Stimulated activated CD8-positive, alpha-beta memory T cell treated with anti-CD3 and anti-CD28 coated beads, Interleukin-15, amount 100 ng/mL, for 1 hour (primary cell): ENCODE results near the gene SETX.
"Not testable (repeated sequence)": the region's sequence is repeated elsewhere in the genome, so short reads cannot be mapped to it uniquely, and the experiment has no call there.

Source experiments
- DNase-seq: peaks from one replicate; pipeline ENCODE4 v3.0.0-alpha.2; 2020; ENCODE audit warnings: low read depth

The SETX gene, protein sequence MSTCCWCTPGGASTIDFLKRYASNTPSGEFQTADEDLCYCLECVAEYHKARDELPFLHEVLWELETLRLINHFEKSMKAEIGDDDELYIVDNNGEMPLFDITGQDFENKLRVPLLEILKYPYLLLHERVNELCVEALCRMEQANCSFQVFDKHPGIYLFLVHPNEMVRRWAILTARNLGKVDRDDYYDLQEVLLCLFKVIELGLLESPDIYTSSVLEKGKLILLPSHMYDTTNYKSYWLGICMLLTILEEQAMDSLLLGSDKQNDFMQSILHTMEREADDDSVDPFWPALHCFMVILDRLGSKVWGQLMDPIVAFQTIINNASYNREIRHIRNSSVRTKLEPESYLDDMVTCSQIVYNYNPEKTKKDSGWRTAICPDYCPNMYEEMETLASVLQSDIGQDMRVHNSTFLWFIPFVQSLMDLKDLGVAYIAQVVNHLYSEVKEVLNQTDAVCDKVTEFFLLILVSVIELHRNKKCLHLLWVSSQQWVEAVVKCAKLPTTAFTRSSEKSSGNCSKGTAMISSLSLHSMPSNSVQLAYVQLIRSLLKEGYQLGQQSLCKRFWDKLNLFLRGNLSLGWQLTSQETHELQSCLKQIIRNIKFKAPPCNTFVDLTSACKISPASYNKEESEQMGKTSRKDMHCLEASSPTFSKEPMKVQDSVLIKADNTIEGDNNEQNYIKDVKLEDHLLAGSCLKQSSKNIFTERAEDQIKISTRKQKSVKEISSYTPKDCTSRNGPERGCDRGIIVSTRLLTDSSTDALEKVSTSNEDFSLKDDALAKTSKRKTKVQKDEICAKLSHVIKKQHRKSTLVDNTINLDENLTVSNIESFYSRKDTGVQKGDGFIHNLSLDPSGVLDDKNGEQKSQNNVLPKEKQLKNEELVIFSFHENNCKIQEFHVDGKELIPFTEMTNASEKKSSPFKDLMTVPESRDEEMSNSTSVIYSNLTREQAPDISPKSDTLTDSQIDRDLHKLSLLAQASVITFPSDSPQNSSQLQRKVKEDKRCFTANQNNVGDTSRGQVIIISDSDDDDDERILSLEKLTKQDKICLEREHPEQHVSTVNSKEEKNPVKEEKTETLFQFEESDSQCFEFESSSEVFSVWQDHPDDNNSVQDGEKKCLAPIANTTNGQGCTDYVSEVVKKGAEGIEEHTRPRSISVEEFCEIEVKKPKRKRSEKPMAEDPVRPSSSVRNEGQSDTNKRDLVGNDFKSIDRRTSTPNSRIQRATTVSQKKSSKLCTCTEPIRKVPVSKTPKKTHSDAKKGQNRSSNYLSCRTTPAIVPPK (N-terminal part only)

DNA sequence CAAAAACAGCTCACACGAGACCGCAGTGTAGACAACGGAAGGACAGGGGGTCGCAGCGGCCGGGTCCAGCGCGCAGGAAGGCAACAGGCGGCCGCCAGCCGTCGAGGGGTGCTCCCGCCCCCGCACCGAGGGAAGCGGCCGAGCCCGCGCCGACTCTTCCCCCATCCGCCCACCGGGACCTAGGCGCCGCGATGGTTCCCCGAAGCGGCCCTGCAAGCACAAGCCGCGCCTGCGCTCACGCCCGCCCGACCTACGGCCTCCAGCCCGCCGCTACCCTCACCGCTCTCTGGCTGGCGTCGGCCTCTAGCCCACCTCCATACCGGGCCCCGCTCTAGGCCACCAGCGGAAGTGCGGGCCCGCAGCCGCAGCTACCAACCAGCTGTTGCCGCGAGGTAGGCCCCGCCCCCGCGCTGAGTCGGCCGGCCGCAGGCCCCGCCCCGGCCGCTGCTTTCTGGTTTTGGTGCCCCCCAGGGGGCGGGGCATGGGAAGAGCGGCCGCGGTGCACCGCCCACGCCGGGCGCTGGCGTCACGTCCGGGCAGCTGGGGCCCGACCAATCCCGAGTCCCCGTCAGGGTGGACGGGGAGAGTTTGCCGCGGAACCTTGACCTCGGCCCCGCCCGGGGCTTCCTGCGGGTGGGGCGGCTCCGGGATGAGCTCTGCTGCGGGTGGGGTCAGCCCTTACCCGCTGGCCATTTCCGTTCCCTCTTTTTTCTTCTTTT lies at the start of gene SETX:
Gene SETX, minus strand, starts transcription at position 350 of the 719 bp plus-strand sequence. CDS start 5,558 bp downstream, outside the sequence.
- DNase-seq, result peak; percentile 89

DNA sequence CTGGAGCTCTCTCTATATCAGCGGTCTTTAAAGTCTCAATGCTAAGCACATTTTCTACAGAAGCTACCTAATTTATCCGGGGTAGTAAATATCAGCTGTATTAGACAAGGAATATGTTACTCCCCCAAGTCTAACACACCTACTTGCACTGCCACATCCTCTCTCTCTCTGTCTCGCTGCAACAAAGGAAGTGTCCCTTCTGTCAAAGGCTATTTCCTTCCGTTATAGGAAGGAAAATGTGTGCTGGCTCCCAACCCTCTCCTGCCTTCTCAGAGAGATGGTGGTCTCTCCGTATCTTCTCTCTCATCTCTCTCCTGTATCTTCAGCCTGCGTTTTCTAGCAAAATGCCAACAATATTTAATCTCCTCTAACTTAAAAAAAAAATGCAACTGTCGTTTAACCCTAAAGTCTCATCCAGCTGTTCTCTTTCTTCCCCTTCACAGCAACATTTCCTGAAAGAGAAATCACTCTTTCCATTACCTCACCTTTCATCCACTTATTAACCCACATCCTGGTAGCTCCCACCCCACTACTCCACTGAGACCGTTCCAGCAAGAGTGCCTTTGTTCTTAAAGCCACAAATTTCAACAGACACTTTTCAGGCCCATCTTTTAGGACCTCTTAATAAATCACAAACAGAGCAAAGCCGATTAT lies 49.6 kb upstream of the SETX start:
- no peak for DNase-seq

DNA sequence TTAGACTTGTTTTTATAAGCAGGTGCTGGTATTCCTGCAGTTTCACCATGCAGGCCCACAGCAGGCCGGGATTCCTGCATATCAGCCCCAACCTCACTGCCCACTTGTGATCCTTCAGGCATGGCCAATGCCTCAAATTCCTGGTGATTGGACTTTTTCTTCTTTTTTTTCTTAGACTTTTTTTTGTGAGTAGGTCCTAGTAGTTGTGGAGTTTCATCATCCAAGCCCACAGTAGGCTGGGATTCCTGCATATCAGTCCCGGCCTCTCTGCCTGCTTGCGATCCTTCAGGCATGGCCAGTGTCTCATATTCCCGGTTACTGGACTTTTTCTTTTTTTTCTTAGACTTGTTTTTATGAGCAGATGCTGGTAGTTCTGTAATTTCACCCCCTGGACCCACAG lies 47.0 kb upstream of the SETX start:
- DNase-seq, result no peak

DNA sequence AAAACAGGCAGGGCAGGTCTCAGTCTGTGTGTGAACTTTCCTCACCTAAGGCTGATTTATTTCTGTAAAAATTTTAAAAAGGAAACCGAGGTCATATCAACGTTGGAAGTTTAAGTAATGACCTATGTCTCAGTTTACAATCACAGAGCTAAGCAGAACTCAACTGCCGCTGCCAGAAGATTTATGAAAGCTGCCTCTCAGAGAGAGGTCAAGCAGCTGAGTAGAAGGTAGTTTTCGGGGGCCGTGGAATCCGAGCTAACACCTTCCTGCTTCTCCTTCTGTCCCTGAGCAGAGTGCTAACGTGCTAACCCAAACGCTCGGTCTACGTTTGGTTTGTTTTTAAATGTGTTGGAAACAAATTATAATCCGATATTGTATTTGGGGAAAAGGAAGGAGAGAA lies 40.8 kb upstream of the SETX start:
- DNase-seq, result no peak

DNA sequence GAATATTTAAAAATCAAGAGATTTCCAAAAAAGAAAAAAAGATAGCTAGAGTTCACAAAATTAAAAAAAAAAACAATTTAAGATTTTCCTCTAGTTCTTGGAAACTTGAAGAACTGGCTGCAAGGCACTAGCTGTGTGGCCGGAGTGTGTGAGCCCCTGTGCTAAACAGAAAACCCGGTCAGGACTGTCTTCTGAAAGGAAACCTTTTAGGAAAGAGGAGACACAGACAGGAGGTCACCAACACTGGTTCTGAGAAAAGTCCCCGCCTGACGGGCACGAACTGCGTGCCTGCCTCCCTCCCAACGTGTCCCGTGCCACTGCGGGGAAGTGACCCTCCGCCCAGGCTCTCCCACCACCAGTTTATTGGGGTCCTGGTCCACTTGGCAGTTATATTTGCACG lies 36.7 kb upstream of the SETX start:
- no peak for DNase-seq

DNA sequence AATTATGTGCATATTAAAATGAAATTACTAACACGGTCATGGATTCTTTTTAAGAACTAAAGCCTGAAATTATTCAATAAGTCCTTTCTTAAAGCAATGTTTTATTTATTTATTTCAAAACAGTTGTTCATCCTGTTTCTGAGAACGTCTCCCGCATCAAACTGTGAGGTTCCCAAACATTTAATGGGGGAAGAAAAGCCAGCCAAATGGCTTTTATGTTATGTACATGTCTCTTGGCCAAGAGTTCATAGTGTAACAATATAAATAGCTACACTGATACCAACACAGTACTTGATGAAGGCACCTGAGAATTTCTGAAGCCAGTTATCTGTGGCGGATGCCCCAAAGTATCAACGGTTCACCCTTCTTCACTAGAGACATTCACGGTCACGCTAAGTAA lies 36.2 kb upstream of the SETX start:
- DNase-seq, result no peak

DNA sequence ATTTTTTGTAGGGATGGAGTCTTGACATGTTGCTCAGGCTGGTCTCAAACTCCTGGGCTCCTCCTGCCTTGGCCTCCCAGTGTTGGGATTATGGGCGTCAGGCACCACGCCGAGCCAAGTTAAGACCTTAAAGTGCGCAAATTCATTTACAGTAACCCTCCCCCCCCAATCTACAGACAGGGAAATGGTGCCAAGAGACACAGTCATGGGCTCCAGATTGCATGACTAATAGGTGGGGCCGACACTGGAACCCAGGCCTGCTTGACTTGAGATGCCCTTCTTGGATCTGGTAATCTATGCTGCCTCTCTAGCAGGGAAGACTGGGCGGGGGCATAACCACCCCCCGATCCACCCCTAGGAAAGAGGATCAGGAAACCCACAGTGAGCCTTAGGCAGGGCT lies 32.3 kb upstream of the SETX start:
- DNase-seq, result no peak

DNA sequence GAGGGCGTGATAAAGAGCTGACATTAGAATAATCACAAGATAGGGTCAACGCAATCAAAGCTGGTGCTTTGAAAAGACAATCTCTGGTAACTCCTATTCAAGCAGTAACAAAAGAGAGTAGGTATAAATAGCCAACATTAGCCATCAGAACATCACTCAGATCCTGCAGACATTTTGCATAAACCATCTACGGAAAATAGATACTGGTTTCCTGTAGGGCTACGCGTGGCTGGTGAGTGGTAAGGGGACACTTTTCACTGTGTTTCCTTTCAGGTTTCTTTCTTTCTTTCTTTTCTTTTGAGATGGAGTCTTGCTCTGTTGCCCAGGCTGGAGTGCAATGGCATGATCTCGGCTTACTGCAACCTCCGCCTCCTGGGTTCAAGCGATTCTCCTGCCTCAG lies 29.6 kb upstream of the SETX start:
- no peak for DNase-seq

DNA sequence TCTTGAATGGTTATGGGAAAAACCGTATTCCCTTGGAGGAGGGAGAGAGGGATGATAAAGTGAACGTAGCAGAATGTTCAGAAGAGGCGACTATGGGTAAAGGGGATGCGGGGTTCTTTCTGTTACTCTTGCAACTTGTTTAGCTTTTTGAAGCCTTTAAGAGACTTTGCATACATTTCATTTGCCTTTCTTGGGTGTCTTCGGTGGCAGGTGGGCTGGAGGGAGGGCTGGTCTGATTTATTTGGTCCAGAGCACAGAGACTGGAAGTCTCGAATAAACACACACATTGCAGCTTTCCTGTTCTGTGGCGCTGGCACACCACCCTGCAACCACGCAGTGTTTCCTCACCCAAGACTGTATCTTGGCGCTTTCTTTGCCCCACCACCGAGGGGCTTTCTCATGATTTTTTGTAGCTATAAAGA lies 28.7 kb upstream of the SETX start:
- DNase-seq, result no peak

DNA sequence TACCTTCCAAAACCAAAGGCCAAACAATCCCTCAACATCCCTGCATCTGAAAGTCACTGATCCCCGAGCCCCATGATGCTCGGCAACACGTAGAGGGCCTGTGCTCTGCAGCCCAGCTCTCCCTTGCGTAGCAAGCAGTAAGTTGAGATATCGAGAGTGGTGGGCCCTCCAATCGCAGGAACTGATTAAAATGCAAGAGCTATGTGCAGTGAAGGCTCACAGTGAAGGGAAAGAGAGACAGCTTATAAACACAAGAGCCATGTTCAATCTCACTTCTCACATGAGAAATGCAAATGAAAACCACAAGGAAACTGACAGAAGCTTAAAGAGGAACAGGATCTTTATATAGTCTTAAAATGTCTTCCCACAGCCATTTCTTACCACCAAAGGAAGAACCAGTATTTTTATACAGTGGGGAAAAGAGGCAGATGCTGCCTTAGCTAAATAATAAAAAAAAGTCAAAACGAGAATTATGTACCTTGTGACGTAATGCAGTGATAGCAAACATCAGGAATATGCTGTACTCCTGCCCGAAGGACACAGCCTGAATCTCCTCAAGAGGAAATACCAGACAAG lies 27.3 kb upstream of the SETX start:
- no peak for DNase-seq

DNA sequence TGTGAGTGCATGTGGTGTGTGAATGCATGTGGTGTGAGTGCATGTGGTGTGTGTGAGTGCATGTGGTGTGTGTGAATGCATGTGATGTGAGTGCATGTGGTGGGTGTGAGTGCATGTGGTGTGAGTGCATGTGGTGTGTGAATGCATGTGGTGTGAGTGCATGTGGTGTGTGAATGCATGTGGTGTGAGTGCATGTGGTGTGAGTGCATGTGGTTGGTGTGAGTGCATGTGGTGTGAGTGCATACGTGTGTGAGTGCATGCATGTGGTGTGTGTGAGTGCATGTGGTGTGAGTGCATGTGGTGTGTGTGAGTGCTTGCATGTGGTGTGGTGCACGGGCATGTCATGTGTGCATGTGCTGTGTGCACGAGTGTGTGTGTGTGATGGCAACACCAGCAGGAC lies 23.6 kb upstream of the SETX start:
- not testable (repeated sequence) for DNase-seq

DNA sequence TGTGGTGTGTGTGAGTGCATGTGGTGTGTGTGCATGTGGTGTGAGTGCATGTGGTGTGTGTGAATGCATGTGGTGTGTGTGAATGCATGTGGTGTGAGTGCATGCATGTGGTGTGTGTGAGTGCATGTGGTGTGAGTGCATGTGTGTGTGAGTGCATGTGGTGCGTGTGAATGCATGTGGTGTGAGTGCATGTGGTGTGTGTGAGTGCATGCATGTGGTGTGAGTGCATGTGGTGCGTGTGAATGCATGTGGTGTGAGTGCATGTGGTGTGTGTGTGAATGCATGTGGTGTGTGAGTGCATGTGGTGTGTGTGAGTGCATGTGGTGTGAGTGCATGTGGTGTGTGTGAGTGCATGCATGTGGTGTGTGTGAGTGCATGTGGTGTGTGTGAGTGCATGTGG lies 23.0 kb upstream of the SETX start:
- DNase-seq, result not testable (repeated sequence)

DNA sequence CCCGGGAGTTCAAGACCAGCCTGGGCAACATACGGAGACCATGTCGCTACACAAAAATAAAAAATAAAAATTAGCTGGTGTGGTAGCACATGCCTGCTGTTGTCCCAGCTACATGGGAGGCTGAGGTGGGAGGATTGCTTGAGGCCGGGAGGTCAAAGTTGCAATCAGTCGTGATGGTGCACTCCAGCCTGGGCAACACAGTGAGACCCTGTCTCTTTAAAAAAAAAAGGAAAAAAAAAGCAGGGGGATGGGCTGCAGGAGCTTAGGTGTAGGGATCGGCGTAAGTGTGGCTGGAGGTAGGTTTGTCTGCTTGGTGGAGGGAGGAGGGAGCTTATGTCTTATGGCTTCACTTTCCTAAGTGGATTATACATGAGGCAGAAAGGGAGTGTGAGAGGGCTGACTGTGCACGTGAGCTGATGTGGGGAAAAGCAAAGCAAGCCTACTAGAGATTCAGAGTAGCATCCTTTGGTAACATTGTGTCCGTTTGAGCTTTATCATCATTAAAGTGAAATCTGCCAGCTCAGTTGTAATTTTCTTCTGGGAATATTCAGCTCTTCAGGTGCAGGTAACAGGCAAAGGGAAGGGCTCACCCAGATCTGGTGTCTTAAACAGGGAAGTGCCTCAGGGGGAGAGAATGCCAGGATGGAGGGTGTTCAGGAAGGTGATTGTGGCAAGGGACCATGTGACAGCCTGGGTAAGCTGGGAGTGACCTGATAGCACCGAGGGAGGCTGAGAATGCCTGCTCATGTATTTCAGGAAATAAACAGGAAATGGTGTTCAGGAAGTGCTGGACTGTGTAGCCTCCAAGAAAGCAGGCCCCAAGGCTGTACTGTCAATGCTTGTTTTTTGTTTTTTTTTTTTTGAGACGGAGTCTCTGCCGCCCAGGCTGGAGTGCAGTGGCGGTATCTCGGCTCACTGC lies 17.6 kb upstream of the SETX start:
- no peak for DNase-seq

DNA sequence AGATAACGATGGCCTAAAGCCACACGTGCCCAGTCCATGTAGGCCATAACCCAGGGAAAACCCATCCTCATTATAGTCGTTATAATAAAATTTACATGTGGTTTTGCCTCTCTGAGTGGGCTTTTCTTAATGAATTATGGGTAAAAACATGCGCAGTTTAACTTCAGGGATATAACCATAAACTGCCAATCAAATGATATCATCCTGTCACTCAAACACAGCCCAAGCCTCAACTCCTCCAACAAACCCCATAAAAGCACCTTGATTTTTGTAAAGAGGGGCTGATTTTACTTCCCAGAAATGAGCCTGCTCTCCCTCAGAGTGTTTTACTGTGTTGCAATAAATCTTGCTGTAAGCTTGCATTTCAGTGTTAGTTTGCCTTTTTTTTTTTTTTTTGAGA lies 15.8 kb upstream of the SETX start:
- DNase-seq, result no peak

DNA sequence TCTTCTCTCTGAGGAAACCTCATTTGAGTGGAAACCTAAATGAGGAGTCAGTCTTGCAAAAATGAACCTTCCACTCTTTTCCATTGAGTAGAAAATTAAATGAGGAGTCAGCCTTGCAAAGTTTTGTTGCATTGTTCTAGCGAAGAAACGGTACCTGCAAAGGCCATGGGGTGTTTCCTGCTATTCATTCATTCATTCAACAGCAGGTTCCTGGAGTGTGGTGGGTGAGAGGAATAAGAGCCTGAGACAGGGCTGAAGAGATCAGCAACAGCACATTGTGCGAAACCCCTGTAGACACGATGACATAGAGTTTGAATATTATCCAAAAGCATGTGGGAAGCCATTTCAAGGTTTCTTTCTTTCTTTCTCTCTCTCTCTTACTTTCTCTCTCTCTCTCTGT lies 14.6 kb upstream of the SETX start:
- DNase-seq, result no peak

DNA sequence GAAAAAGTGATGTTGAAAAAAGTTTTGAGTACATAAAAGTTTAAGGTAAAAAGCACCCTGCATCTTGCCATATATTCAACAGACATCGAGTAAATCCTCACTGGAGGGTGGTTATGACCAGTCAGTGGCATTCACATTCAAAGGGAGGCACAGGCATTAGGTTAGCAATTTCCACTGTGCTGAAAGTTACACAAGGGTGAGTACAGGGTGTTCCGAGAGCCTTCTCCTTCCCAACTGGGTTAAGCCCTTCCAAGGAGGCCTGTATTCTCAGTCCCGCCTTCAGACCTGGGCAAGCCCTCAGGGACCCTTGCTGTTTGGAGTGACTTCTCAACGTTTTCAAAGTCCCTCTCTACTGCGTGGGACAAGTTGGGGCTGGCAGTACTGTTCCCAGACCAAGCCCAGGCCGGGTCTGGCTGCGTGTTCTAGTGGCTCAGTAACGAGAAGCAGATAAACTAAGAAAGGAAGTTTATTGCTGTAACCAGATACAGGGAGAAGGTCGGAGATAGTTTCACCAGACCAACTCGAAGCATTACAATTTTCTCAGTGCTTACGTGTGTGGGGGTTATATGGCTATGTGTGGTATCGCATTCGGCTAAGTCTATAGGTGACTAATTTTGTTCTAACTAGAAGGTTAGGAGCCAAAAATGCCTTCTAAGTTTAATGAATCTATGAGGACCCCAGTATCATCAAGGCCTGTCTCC lies 13.0 kb upstream of the SETX start:
- DNase-seq, result no peak

DNA sequence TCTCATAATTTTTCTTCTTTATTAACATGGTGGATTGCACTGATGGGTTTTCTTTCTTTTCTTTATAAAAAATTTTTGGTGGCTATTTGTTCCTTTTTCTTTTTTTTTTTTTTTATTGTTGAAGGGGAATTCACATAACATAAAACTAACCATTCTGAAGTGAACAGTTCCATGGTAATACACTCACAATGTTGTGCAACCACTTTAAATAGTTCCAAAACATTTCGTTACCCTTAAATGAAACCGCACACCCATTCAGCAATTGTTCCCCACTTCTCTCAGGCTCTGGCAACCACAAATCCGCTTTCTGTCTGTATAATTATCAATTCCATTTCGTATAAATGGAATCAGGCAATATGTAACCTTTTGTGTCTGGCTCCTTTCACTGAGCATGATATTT lies 11.7 kb upstream of the SETX start:
- no peak for DNase-seq

DNA sequence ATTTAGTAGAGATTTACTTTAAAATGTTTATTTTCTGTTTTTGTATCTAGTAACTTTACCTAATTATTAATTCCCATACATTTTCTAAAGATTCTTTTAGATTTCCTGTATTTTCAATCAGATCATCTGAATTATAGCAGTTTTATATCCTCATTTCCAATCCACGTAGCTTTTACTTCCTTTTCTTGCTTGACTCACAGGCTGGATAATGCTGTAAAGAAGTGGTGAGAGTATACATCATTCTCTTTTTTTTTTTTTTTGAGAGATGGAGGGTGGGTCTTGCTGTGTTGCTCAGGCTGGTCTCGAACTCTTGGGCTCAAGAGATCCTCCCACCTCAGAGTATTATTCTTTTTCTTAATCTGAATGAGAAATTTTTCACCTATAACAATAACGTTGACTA lies 11.2 kb upstream of the SETX start:
- DNase-seq, result no peak

DNA sequence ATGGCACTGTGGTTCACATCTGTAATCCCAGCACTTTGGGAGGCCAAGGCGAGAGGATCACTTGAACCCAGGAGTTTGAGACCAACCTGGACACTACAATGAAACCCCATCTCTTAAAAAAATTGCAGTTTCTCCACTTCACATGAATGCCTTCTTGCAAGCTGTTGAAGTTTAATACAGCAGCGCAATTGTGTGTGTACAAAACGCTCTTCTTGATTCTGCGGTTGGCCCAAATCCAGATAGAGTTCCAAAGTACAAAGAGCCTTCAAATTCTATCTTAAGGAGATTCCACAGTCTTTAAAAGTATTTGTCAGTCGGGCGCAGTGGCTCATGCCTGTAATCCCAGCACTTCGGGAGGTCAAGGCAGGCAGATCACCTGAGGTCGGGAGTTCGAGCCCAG lies 9.3 kb upstream of the SETX start:
- DNase-seq, result no peak
